NCI-H526 treated with DMSO at 0.1 percent for 48 hours (cell line): Measurements from ENCODE around the gene SETBP1.

Source experiments
- DNase-seq: peaks from one replicate; lab custom pipeline; 2025; lab: John Stamatoyannopoulos, UW

The SETBP1 gene

DNA sequence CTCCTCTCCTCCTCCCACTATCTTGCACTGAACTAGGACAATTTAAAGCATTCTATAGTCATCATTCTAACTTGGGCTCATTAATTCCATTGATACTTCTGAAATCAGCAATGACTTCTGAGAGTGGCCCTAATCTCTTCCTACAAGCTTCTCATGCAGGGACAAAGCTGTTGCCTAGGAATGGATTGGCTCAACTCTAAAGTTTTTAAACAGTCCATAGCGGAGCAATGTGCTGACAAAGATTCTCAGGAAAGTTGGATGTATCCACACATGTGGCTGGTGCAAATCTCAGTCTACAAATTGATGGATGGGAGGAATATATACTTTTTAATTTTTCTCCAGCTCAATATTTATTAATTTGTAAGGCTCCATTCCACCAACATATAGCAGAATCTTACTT is 388.9 kb downstream of the SETBP1 start:
- no peak for DNase-seq

- DNase-seq = no peak
Measured at GRCh38 chr18:45071956-45072355, 391.3 kb downstream of the SETBP1 start.

DNA sequence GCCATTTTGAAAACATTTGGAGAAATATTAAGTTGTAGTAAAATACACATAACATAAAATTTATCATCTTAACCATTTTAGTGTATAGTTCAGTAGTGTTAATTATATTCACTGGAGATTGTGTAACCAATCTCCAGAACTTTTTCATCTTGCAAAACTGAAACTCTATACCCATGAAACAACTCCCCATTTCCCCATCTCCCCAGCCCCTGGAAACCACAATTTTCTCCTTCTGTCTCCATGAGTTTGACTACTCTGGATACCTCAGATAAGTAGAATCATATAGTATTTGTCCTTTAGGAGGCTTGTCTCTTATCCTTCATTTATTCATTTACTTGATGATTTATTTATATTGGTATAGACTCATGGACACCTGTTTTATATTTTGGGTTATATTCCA is 392.9 kb downstream of the SETBP1 start:
- DNase-seq = no peak

DNA sequence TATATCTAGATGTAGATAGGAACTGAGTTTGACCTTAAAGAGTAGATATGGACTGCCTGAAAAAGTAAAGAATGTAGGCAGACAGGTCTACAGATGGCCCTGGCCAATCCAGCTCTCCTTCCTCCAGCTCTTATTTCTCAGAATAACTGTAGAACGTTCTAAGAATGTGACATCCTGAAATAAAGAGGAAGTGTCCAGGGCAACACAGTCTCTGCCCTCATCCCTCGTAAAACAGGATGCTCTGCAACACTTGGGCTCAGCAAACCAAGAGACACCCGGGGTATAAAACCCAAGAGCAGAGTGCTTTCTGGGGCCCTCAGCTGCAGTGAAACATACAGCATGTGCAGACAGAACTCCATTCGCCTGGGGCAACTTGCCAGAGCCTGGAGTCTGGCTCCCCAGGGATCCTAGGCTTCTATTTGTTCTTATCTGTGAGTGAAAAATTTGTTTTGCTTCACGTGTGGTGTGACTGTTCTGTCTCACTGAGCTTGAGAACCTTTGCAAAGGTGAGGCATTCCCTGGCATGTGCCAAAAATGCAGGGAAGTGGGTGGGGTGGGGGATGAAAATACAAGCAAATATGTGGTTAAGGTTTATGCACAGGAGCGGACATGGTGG is 401.0 kb downstream of the SETBP1 start:
- no peak for DNase-seq

- peak; percentile 0 for DNase-seq
Measured at GRCh38 chr18:45083226-45083855, 402.7 kb downstream of the SETBP1 start.

- no peak for DNase-seq
Measured at GRCh38 chr18:45084206-45084605, 403.5 kb downstream of the SETBP1 start.

DNA sequence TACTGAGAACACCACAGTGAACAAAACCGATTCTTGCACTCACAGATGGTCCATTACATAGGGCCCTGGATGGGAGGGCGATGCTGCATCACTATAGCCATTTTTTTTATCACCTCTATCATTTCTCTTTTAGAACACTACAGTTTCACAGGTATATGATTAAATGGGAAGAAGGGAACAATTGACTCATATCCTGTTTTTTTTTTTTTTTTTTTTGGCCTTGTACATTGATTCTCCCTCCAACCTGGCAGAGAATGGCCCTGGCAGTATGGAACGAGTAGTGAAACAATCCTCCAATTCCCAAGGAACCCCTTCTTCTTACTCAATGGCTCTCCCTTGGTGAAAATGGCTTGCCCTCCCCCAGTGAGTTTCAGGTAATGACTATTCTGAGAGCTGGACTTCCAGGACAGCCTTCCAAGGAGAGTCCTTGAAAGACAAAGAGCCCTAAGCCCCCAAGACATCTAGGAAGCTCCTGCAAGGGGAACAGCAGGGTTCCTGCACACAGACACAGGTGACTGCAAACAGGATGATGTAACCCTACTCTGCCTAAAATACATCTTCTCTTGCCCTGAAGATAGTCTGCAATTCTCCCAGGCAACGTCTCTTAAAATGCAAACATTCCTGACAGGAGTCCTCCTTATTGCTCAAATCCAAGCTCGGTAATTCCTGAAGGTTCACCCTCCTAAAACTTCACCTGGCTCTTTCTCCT is 405.4 kb downstream of the SETBP1 start:
- DNase-seq = no peak

GRCh38 chr18:45086777-45087176 is 406.1 kb downstream of the SETBP1 start:
- no peak for DNase-seq

DNA sequence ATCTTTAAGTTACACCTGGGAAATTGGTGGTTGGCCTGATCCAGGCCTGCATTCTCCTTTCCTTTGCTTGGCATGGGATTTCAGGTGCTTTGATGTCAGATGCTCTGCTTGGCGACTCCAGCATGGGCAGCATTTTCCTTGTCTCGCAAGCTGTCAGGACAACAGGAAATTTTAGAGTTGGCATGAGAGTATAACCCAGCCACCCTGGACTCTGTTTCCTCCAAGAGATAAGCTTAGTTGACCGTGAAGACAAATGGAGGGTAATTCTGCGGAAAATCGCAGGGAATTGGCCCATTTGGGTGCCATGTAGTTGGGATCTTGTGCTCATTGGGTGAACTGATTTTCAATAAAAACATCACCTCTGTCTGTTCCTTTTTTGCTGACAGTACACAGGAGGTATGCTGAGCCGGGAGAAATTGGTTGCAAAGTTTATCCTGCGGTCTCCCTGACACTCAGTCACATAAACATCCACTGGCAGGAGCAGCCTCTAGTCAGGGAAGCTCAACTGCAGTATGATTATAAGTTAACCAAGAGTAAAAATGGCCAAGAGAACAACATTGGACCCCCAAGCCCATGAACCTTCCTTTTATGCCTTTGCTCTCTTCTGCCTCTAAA is 409.9 kb downstream of the SETBP1 start:
- DNase-seq = no peak

DNA sequence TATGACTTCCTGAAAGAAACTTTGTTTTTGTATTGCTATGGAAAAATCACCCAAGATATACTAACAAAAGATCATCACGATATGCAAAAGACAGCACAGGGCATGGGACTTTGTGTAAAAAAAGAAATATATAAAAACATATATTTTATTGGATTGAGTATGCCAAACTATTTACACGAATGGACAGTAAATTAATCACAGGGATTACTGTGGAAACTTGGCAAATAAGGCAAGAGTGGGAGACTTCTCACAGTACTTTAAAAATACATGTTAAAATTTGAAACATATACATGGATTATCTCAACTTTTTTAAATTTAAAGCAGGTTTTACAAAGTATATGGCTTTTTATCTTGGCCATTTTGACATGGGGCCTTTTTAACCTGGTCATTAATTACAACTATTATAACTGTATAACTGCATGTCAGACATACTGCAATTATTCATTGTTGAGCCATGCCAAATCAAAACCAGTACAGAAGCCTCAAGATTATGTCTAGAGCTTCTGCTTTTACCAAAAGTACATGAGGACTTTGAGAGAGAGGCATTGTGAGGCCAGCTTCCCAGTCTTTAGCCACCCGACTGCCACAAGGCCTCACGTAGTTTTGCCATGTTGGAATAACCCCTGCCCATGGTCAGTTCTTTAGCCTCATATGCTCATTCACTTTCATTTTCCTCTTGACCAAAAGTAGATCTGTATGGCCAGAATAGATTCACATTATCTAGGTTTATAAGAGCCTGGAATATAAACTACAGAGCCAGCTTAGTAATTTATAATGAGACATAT is 419.8 kb downstream of the SETBP1 start:
- DNase-seq = no peak

- DNase-seq = no peak
Measured at GRCh38 chr18:45102126-45102525, 421.4 kb downstream of the SETBP1 start.

- DNase-seq = no peak
Measured at GRCh38 chr18:45102863-45103262, 422.2 kb downstream of the SETBP1 start.

DNA sequence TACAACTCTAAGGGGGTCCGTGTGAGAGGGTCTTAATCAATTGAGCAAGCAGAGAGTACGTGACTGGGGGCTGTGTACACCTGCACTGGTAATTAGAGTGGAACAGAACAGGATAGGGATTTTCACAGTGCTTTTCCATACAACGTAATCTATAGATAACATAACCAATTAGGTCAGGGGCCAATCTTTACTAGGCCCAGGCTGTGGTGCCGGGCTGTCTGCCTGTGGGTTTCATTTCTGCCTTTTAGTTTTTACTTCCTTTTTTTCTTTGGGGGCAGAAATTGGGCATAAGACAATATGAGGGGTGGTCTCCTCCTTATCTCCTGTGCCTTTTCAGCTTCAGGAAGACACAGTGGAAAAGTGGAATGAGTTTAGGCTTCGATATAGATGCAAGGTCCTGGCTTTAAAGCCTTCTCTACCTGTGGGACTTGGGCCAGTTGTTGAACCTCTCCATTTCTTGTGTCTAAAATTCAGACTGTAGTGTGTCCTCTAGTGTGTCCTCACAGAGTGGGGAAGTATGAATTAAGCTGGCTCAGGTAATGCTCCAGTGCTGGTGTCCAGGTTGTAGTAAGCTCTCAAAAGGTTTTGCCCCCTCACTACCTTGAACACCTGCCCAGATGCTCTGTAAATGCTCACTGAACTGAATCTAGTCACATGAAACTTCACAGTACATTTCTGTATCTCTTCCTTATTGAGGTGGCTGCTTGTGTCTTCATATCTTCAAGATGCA is 422.8 kb downstream of the SETBP1 start:
- no peak for DNase-seq

- no peak for DNase-seq
Measured at GRCh38 chr18:45104049-45104395, 423.3 kb downstream of the SETBP1 start.

- DNase-seq = no peak
Measured at GRCh38 chr18:45106331-45106774, 425.7 kb downstream of the SETBP1 start.

GRCh38 chr18:45107425-45107824 is 426.7 kb downstream of the SETBP1 start:
- no peak for DNase-seq

DNA sequence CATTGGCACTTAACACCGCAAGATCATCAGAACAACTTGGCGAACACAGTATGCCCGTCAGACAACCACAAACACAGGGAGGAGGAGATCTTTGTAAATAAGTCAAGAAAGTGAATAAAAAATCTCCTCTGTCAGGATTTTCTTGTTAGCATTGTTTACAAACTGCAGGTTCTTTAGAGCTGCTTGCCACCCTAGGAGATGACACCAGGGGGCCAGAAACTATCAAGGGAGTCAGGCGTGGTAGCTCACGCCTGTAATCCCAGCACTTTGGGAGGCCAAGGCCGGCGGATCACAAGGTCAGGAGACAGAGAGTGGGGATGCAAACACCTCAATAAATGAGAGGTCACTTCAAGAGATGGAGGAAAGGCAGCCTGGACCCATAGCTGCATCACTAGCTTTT is 428.1 kb downstream of the SETBP1 start:
- DNase-seq = no peak

GRCh38 chr18:45109271-45109670 is 428.6 kb downstream of the SETBP1 start:
- DNase-seq = no peak

DNA sequence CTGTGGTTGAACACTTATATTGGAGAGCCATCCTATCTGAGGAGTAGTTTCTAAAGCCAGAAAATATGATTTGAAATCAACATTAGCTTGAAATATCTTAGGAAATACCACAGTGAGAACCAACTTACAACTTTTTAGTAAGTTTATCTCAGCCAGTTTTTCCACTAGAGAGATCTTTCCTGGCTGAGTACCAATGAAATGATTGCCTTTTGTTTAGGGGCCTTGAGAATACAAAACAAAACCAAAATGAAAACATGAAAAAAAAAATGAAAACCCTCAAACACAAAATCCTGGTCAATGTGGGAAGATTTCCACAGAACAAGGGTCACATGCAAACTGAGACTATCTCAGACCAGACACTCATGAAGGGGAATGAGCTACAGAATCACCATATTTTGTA is 429.0 kb downstream of the SETBP1 start:
- no peak for DNase-seq

DNA sequence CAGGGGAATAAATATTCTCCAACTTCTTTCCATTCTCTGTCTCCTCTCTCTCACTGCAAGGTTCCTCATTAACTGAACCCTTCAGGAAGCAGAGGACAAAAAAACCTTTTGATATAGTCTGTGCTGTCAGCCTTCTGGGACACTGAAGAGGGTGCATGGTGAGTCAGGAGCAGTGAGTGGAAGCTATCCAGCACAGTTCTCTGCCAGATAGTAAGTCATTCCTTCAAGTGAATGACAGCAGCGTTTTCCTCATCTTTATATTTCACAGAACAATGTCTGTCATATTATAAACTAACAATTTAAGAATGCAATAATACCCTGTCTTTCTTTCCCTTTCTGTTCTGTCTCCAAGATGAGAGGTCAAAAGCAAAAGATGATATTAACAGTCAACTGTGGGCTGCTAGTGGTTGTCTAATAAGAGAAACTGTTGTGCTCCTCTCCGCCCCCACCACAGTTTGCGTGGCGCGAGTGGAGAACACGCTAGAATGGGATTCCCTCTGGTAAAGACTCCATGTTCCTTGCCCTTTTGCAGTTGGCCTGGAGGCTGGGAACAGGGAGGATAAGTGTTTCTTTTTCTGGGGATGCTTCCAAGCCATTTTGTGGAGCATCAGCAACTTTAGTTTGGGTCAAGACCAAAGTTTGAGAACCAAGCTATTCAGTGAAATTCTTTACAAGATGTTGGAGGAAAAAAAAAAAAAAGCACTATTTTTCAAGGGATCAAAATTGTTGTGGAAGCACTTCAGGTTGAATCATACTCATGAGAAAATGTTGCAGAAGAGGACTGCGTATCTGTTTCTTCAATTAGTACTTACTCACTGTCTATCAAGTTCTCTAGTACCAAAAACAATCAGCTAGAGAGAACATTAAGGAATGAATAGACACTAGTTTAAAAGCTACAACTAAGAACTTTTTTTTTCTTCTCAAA is 430.2 kb downstream of the SETBP1 start:
- no peak for DNase-seq

- no peak for DNase-seq
Measured at GRCh38 chr18:45111502-45111848, 430.8 kb downstream of the SETBP1 start.
